NCI-H2107 treated with DMSO at 0.1 percent for 48 hours (cell line): ENCODE data around the gene MCF2L2.

ENCODE experiments used
- DNase-seq: peaks from one replicate; lab custom pipeline; 2025; ENCODE audit not compliant: unreplicated experiment; lab: John Stamatoyannopoulos, UW

Gene MCF2L2

GRCh38 chr3:183151821-183152351 is 276.5 kb downstream of the MCF2L2 start:
- DNase-seq: no peak

DNA sequence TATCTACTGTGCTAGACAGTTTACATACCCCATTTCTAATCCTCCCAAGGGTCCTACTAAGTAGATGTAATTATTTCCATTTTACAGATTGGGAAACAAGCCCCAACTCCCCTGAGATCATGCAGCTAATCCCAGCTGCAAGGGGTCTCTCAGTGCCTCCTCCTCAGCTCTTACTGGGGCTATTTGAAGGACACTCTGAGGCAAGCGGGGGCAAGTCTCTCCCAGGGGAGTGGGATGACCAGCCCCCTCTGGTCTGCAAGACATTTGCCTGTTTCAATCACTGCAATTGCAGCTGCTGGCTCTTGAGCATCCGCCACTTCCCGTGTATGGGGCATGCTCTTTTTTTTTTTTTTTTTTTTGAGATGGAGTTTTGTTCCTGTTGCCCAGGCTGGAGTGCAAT is 277.3 kb downstream of the MCF2L2 start:
- no peak for DNase-seq

GRCh38 chr3:183149915-183150750 is 278.3 kb downstream of the MCF2L2 start:
- no peak for DNase-seq

DNA sequence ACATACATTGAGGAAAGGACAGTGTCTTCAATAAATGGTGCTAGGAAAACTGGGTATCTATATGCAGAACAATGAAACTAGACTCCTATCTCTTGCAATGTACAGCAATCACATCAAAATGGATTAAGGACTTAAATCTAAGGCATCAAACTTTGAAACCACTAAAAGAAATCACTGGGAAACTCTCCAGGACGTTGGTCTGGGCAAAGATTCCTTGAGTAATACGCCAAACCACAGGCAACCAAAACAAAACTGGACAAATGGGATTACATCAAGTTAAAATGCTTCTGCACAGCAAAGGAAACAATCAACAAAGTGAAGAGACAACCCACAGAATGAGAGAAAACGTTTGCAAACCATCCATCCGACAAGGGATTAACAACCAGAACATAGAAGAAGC is 280.4 kb downstream of the MCF2L2 start:
- DNase-seq: no peak

- DNase-seq: no peak
These were observed 284.1 kb downstream of the MCF2L2 start for GRCh38 chr3:183144363-183144762.

DNA sequence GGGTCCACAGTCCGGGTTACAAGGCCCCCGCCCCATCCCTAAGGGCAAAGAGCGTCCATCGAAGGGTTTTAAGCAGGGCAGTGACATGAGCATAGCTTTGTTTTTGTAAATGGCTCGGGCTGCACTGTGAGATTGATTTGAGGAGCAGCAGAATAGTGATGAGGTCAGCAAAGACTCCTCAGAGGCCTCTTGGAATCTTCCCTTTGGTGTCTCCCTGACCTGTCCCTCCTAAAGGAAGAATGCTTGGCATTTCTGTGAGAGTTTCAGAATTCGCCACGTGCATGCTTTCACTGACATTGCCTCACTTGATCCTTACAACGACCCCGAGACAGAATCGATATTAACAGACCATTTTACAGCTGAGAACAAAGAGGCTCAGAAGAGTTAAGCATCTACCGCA is 286.2 kb downstream of the MCF2L2 start:
- DNase-seq: no peak

DNA sequence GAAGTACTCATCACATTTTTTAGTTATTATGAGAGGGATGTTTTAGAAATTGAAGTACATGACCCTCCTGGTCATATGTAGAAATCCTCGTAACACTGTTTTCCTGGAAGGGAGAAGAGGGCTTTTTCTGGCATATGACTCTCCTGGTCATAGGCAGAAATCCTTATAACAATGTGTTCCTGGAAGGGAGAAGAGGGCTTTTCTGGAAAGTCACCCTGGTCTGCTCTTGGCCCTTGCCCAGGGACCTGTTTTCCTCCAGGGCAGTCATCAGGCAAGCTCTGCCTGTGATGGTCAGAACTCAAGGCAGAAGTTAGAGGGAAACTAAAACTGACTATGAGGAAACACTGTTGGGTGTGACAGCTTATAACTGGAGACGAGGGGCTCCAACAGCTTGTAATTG is 293.6 kb downstream of the MCF2L2 start:
- no peak for DNase-seq

- no peak for DNase-seq
These were observed 296.0 kb downstream of the MCF2L2 start for GRCh38 chr3:183132409-183132808.

- DNase-seq: no peak
These were observed 296.7 kb downstream of the MCF2L2 start for GRCh38 chr3:183131735-183132134.

- no peak for DNase-seq
These were observed 297.2 kb downstream of the MCF2L2 start for GRCh38 chr3:183131186-183131725.

DNA sequence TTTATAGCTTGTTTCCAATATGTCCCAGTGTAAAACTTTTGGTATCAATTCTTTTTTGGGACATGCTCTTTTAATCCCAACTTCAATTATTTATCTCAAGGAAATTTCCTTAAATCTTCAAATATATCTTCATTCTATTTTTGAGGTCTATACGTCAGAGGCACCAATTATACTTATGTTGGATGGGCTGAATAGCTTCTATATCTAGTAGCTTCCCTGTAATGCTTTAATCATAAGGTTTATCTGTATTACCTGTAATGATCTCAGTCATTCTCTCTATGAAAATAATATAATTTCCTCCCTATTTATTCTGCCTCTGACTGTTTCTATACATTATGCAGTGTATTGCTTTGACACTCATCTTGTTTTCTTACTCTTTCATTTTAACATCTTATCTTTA is 299.2 kb downstream of the MCF2L2 start:
- DNase-seq: no peak

- DNase-seq: no peak
These were observed 299.7 kb downstream of the MCF2L2 start for GRCh38 chr3:183128709-183129108.
